HG03520 (cell line): Measurements from ENCODE around the gene FAM184A.
A peak's percentile ranks its signal among the peaks of the same experiment; 100 is the strongest.

Experiments
- ATAC-seq: cut with Tn5 transposase; IDR thresholded peaks from one replicate; pipeline ENCODE4 v1.9.1; 2021; ENCODE audit warnings: mild to moderate bottlenecking, moderate library complexity; ENCODE audit not compliant: unreplicated experiment

Gene FAM184A

DNA sequence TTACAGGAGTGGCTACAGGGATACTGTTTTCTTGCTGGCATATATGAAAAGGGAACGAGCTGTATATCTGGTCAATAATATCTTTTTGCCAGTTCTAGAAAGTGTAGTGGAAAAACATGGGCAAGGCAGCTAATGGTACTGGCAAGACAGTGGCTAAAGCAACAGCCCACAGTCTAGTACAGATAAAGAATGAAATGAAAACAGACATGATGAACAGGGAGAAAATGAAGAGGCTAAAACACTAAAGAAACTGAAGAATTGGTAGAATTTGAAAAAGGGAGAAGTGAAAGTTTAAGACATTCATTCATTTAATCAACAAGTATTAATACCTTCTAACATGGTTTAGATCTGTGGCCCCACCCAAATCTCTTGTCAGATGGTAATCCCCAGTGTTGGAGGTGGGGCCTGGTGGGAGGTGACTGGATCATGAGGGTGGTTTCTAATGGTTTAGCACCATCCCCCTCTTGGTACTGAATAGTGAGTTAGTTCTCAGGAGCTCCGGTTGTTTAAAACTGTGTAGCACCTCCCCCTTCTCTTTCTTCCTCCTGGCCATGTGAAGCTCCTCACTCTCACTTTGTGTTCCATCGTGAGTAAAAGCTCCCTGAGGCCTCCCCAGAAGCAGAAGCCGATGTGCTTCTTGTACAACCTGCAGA lies 18.1 kb downstream of the FAM184A start:
- ATAC-seq: no peak

DNA sequence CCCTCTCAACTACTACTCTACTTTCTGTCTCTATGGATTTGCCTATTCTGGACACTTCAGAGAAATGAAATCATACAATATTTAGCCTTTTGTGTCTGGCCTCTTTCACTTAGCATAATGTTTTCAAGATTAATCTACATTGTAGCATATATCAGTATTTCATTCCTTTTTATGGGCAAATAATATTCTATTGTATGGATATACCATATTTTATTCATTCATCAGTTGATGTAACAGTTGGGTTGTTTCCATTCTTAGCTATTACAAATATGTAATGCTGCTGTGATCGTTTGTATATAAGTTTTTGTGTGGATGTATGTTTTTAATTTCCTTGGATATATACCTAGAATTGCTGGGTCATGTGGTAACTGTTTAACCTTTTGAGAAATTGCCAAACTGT lies 23.4 kb downstream of the FAM184A start:
- ATAC-seq: no peak

- ATAC-seq: peak; percentile 22
Observed at GRCh38 chr6:119052987-119053386, 25.5 kb downstream of the FAM184A start.

DNA sequence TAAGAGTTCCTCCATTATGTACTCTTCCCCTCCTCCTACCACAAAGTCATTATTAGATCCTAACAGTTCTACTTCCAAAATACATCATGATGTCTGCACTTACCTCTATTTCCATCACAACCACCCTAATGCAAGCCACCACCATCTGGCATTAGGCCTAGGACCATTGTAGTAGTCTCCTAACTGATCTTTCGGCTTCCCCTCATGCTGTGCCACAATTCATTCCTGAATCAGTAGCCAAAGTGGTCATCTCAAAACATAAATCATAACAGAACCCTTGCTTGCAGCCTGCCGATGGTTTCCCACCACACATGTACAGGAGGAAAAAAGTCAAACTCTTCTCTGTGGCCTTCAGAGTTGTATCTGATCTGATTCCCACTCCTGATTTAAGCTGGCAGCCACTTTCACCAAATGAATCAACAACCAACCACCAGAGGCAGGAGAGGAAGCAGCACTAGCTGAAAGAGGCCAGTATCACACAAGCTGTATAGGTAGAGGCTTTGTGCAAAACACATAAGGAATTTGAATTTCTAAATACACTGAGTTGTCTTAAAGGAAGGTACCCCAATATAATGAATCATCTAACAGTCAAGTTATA lies 26.1 kb downstream of the FAM184A start:
- ATAC-seq: peak; percentile 69

GRCh38 chr6:119044255-119044654 lies 34.2 kb downstream of the FAM184A start:
- no peak for ATAC-seq

- peak; percentile 43 for ATAC-seq
Observed at GRCh38 chr6:119043783-119044182, 34.7 kb downstream of the FAM184A start.

DNA sequence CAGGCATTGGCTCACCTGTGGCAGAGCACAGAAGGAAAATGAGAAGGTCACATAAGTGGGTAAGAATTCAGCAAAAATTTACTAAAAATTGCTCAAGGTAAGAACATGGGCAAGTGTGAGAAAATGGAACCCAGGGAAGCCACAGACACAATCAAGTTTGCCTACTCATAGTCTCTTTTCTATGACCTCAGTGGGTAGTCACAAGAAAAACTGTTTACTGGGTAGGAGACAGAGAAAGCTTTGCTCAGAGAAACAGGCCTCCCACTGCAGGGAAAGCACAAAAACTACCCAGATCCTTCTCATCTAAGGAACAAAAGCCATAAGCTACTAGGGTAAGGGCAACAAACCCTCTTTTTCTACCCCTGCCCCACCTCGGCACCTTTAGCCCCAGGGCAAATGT lies 35.2 kb downstream of the FAM184A start:
- ATAC-seq: peak; percentile 30

DNA sequence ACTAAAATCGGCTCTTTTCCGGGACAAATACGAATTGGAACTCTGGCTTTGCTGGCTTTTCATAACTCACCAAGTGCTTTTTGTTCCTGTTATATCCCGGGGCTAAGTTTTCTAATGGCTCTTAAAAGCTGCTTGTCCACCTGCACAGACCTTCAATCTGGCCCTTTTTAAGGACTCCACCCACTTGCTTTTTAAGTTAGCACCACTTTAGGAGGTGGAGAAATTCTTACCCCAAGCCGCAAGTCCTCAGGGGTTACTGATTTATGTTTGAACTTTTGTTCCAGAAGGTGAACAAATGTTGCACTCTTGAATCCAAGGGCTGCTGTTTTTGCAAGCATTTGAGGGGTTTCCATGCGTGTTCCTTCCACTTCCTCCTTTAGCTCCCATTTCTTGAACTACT lies 37.8 kb downstream of the FAM184A start:
- no peak for ATAC-seq

DNA sequence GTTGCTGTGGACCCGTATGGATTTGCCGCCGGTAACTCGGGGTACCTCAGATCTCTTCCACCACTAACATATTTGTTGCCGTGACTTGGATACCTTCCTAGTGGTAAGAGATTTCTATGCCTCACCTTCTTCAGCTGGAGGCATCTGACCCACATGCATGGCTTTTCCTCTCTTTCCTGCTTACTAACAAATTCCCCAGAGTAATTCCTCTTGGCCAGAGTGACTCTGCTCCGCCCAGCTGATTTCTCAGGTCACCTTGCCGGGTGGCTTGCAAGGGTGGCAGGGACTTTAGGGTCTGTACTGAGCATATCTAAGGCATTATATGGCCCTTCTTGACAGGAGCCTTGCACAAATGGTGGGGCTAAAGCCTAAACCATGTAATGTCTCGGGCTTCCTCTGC lies 38.2 kb downstream of the FAM184A start:
- no peak for ATAC-seq

GRCh38 chr6:119037941-119038623 lies 40.4 kb downstream of the FAM184A start:
- no peak for ATAC-seq

DNA sequence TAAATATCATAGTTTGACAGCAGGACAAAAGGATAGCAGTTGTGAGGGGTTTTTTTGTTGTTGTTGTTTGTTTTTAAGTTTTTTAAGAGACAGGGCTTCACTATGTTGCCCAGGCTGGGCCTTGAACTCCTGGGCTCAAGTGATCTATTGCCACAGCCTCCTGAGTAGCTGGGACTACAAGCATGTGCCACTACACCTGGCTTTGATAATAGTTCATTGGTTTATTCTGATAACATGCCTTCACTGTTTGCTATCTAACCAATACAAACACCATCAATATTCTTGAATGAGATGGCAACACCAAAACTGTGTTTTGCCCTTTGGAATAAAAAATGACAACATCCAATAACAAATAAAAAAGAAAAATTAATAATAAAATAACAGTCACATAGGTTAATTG lies 41.2 kb downstream of the FAM184A start:
- no peak for ATAC-seq

- no peak for ATAC-seq
Observed at GRCh38 chr6:119036081-119036480, 42.4 kb downstream of the FAM184A start.

DNA sequence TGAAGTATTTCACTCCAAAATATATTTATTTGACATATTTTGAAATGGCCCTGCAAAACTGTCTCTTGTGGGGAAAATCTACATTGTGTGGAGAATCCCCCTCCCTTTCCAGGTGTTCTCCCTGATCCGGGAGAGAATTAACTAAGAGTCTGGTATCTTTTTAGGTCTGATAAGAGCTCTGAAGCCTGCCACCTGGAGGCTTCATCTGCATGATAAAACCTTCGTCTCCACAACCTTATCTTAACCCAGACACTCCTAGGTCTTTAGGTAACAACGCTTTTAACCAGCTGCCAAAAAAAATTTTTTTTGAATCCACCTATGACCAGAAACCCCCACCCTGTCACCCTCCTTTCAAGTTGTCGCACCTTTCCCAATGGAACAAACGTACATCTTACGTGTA lies 43.0 kb downstream of the FAM184A start:
- no peak for ATAC-seq

DNA sequence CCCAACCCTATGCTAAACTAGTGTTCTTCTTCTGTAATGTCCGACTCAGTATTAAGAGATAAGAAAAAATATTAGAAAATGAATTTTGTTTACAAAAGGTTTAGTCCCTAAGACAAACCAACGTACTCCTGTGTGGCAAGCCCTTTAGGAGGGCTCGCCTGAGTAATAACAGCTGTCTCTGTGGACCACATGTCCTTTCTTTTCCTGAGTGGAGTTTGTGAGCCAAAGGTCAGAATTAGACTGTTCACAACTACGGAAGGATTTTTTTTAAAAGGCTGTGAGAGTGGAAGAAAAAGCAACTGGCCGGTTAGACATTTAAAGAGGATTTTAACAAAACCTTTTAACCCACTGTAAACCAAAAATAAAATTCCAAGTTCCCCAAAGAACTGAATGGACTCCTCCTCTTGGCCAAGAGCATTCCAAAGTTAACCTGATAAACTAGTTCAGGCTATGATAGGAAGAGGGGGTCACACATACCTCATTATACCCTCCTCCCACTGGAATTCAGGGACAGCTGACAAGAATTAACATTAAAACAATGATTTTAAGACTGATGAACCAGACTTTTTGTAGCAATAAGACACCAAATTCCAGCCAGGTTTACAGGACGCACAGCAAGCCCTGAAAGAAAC lies 43.5 kb downstream of the FAM184A start:
- ATAC-seq: no peak

DNA sequence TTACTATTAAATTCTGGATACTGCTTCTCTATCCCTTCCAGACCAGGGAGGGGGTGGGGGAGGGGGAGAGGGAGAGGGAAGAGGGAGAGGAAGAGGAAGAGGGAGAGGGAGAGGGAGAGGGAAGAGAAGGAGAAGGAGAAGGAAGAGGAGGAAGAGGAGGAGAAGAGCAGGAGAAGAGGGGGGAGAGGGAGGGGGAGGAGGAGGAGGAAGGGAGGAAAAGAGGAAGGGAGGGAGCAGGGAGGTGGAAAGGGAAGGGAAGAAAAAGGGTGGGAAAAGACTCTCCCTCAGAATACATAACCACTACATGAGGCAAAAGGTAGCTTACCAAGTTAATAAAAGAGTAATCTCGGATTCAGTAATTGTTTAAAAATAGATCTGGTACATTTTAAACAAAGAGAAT lies 46.0 kb downstream of the FAM184A start:
- no peak for ATAC-seq

- no peak for ATAC-seq
Observed at GRCh38 chr6:119030759-119031158, 47.7 kb downstream of the FAM184A start.

GRCh38 chr6:119028091-119028490 lies 50.4 kb downstream of the FAM184A start:
- no peak for ATAC-seq

GRCh38 chr6:119027465-119027864 lies 51.0 kb downstream of the FAM184A start:
- no peak for ATAC-seq

- ATAC-seq: no peak
Observed at GRCh38 chr6:119026822-119027221, 51.6 kb downstream of the FAM184A start.

- no peak for ATAC-seq
Observed at GRCh38 chr6:119025793-119026192, 52.7 kb downstream of the FAM184A start.

- ATAC-seq: no peak
Observed at GRCh38 chr6:119024111-119024510, 54.4 kb downstream of the FAM184A start.

GRCh38 chr6:119022796-119023195 lies 55.7 kb downstream of the FAM184A start:
- ATAC-seq: no peak
